NCI-H524 (cell line): ENCODE results near the gene OTULIN.

Experiments
- DNase-seq, 2 experiments: peaks; one replicate each; lab custom pipeline; 2025; lab: John Stamatoyannopoulos, UW

OTULIN gene

DNA sequence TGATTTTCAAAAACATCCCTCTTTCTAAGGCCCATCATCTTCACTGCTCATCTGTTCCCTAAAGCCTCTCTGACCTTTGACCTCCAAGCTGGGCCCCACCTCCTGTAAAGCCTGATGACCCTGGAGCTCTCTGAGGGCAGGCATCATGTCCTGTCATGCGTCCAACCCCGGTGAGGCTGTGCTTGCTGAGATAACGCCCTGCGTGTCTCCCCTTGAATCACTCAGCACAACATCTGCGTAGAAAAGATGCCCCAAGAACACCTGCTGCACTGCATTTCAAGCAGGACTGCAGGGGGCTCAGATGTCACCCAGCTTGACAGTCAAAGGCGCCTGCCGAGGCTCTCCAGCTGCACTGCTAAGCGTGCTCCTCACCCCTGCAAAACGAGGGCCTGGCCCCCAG lies 78.0 kb downstream of the OTULIN start:
- peak; percentile 94 to 99 for DNase-seq

GRCh38 chr5:14743601-14744295 lies 79.2 kb downstream of the OTULIN start:
- peak in 1 of 2 experiments; percentile 32 for DNase-seq

- no peak for DNase-seq
Observed at GRCh38 chr5:14744296-14745187, 80.0 kb downstream of the OTULIN start.

GRCh38 chr5:14745188-14745563 lies 80.7 kb downstream of the OTULIN start:
- DNase-seq = no peak

DNA sequence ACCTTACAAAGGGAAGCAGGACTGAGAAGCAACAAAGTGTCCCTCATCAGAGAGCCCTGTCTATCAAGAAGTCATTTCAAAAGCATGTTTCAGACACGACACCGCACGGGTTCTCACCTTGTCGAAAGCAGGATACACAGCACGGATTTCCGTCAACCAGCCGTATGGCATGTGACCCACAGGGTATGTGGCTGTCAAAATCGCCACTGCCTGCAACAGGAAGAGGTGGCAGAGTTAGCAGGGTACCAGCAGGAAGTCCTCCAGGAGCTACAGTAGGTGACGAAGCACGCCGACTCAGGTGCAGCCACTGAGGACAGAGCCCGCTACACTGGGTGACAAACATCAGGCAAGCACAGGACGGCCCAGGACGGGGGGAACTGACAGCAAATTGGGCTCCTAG lies 81.2 kb downstream of the OTULIN start:
- DNase-seq = no peak

GRCh38 chr5:14748180-14748900 lies 83.8 kb downstream of the OTULIN start:
- no peak for DNase-seq
